GM23338 (cell line): ENCODE results near the gene ADCY7. TPM values are rescaled to one million over a fixed set of nuclear protein-coding genes. Genes with fewer than 3 reads are reported as not detected.

Source experiments
- ATAC-seq: fragments of 200-7000 bp; cut with Tn5 transposase; 3 replicates; pipeline ENCODE4 v1.9.1; 2020
- DNase-seq: peaks from one replicate; pipeline ENCODE4 v3.0.0-alpha.2; 2015; ENCODE audit warnings: low spot score
- H2AFZ ChIP-seq: fragments of 200-600 bp; sonication (generic); 2 replicates; pipeline ENCODE4 v1.8.0; 2016; ENCODE audit warnings: antibody characterized with exemption, mild to moderate bottlenecking, moderate library complexity
- H3F3A ChIP-seq: fragments of 200-600 bp; sonication (generic); replicated peaks from 2 replicates; pipeline ENCODE4 v1.8.0; 2017; ENCODE audit warnings: antibody characterized with exemption, mixed run types, low read depth
- H3K27ac ChIP-seq: fragments of 200-600 bp; sonication (generic); 2 replicates; pipeline ENCODE4 v1.6.1; 2016; ENCODE audit warnings: low read depth
- H3K27me3 ChIP-seq: fragments of 200-600 bp; sonication (generic); 2 replicates; pipeline ENCODE4 v1.8.0; 2016; ENCODE audit warnings: mild to moderate bottlenecking, mixed run types, moderate library complexity; ENCODE audit not compliant: insufficient read depth
- H3K36me3 ChIP-seq: fragments of 200-600 bp; sonication (generic); 2 replicates; pipeline ENCODE4 v1.8.0; 2016; ENCODE audit warnings: mild to moderate bottlenecking; ENCODE audit not compliant: insufficient read depth
- H3K4me1 ChIP-seq: fragments of 200-600 bp; sonication (generic); 2 replicates; pipeline ENCODE4 v1.8.0; 2016; ENCODE audit warnings: mild to moderate bottlenecking, moderate library complexity; ENCODE audit not compliant: insufficient read depth
- H3K4me2 ChIP-seq: fragments of 200-600 bp; sonication (generic); 2 replicates; pipeline ENCODE4 v1.7.1; 2017; ENCODE audit warnings: mixed run types
- H3K4me3 ChIP-seq: fragments of 200-600 bp; sonication (generic); 2 replicates; pipeline ENCODE4 v1.6.1; 2016; ENCODE audit warnings: mixed run types
- H3K79me2 ChIP-seq: fragments of 200-600 bp; sonication (generic); replicated peaks from 2 replicates; pipeline ENCODE4 v1.8.0; 2017; ENCODE audit warnings: mild to moderate bottlenecking; ENCODE audit not compliant: insufficient read depth
- H3K9me2 ChIP-seq: fragments of 200-600 bp; sonication (generic); 2 replicates; pipeline ENCODE4 v1.8.0; 2017; ENCODE audit not compliant: insufficient read depth
- H4K20me1 ChIP-seq: fragments of 200-600 bp; sonication (generic); replicated peaks from 2 replicates; pipeline ENCODE4 v1.8.0; 2017; ENCODE audit warnings: mild to moderate bottlenecking; ENCODE audit not compliant: insufficient read depth
- H3K27ac Mint-ChIP-seq: 2 replicates; pipeline ENCODE4 v1.8.0; 2020; ENCODE audit warnings: inconsistent platforms, mild to moderate bottlenecking, moderate library complexity, mixed read lengths
- H3K27me3 Mint-ChIP-seq: 3 replicates; pipeline ENCODE4 v1.8.0; 2022; ENCODE audit warnings: low read depth, mild to moderate bottlenecking, moderate library complexity, mixed read lengths, inconsistent platforms; ENCODE audit not compliant: insufficient read depth, poor library complexity
- H3K36me3 Mint-ChIP-seq: 3 replicates; pipeline ENCODE4 v1.8.0; 2021; ENCODE audit warnings: low read depth, mild to moderate bottlenecking, inconsistent platforms, moderate library complexity, mixed read lengths
- H3K4me1 Mint-ChIP-seq: 3 replicates; pipeline ENCODE4 v1.8.0; 2020; ENCODE audit warnings: mild to moderate bottlenecking, inconsistent platforms, mixed read lengths
- H3K4me3 Mint-ChIP-seq: 3 replicates; pipeline ENCODE4 v1.8.0; 2021; ENCODE audit warnings: moderate library complexity, mild to moderate bottlenecking, inconsistent platforms, mixed read lengths
- H3K9me3 Mint-ChIP-seq: 3 replicates; pipeline ENCODE4 v1.8.0; 2020; ENCODE audit warnings: moderate library complexity, mild to moderate bottlenecking, inconsistent platforms, mixed read lengths
- CREB1 ChIP-seq: fragments of 250-450 bp; sonication (Bioruptor Pico); IDR thresholded peaks from 2 replicates; pipeline ENCODE4 v1.5.0; 2020; ENCODE audit warnings: low read depth, mild to moderate bottlenecking, moderate library complexity
- EZH2 ChIP-seq: fragments of 200-600 bp; sonication (generic); IDR thresholded peaks from one replicate; pipeline ENCODE4 v1.8.0; 2017; ENCODE audit warnings: antibody characterized with exemption, mild to moderate bottlenecking, low read depth; ENCODE audit not compliant: unreplicated experiment
- EZH2phosphoT487 ChIP-seq: fragments of 200-600 bp; sonication (generic); IDR thresholded peaks from one replicate; pipeline ENCODE4 v1.8.1; 2018; ENCODE audit warnings: antibody characterized with exemption; ENCODE audit not compliant: unreplicated experiment
- JUNB ChIP-seq: IDR thresholded peaks from one replicate; pipeline ENCODE4 v1.6.1; 2016; ENCODE audit warnings: antibody characterized with exemption; ENCODE audit not compliant: unreplicated experiment
- NANOG ChIP-seq: IDR thresholded peaks from 2 replicates; pipeline ENCODE4 v1.6.1; 2016; ENCODE audit warnings: antibody characterized with exemption, borderline replicate concordance
- POLR2AphosphoS5 ChIP-seq: IDR thresholded peaks from 2 replicates; pipeline ENCODE4 v1.6.1; 2016; ENCODE audit warnings: antibody characterized with exemption, low read depth
- STAT1 ChIP-seq: IDR thresholded peaks from one replicate; pipeline ENCODE4 v1.6.1; 2016; ENCODE audit warnings: antibody characterized with exemption; ENCODE audit not compliant: unreplicated experiment
- ZNF114 ChIP-seq: fragments of 250-450 bp; sonication (Bioruptor Pico); IDR thresholded peaks from 2 replicates; pipeline ENCODE4 v1.5.0; 2020; ENCODE audit warnings: mild to moderate bottlenecking, moderate library complexity
- ZNF331 ChIP-seq: fragments of 250-450 bp; sonication (Bioruptor Pico); IDR thresholded peaks from 2 replicates; pipeline ENCODE4 v1.5.0; 2020; ENCODE audit warnings: low read depth, mild to moderate bottlenecking, moderate library complexity
- polyA plus RNA-seq: library from polyadenylated mRNA; unstranded; fragments of >200 nt; fragmentation: Nextera tagmentation; extraction: Ambion mirVana; gene quantifications from 2 replicates; pipeline ENCODE4 v1.2.1, GENCODE V29; 2016
- total RNA-seq: library from RNA; depleted of rRNA; stranded (reverse); fragments of >200 nt; shearing (Covaris generic); gene quantifications from 2 replicates; pipeline ENCODE4 v1.2.3, GENCODE V29; 2014
- TF ChIP-seq, protein P1 (sequence below), 2 experiments: fragments of 200-600 bp in 1 of 2; sonication (generic) in 1 of 2; conservative IDR thresholded peaks; 2 replicates each; pipeline versions ENCODE4 v1.5.1 to v1.6.1; 2016 to 2017; ENCODE audit warnings: antibody characterized with exemption in 2 of 2, low read depth in 2 of 2, mild to moderate bottlenecking in 2 of 2, moderate library complexity in 1 of 2
- TF ChIP-seq, protein P2 (sequence below): IDR thresholded peaks from 2 replicates; pipeline ENCODE4 v1.6.1; 2016; ENCODE audit warnings: antibody characterized with exemption
- TF ChIP-seq, protein P3 (sequence below): IDR thresholded peaks from one replicate; pipeline ENCODE4 v1.6.1; 2018; ENCODE audit warnings: antibody characterized with exemption; ENCODE audit not compliant: unreplicated experiment
- TF ChIP-seq, protein P4 (sequence below): fragments of 250-450 bp; sonication (Bioruptor Pico); IDR thresholded peaks from 2 replicates; pipeline ENCODE4 v1.5.0; 2020; ENCODE audit warnings: mild to moderate bottlenecking, moderate library complexity

The ADCY7 gene
- total and polyA plus RNA-seq, 2 experiments from 2014 or later = 2.4 to 10.5 TPM

DNA sequence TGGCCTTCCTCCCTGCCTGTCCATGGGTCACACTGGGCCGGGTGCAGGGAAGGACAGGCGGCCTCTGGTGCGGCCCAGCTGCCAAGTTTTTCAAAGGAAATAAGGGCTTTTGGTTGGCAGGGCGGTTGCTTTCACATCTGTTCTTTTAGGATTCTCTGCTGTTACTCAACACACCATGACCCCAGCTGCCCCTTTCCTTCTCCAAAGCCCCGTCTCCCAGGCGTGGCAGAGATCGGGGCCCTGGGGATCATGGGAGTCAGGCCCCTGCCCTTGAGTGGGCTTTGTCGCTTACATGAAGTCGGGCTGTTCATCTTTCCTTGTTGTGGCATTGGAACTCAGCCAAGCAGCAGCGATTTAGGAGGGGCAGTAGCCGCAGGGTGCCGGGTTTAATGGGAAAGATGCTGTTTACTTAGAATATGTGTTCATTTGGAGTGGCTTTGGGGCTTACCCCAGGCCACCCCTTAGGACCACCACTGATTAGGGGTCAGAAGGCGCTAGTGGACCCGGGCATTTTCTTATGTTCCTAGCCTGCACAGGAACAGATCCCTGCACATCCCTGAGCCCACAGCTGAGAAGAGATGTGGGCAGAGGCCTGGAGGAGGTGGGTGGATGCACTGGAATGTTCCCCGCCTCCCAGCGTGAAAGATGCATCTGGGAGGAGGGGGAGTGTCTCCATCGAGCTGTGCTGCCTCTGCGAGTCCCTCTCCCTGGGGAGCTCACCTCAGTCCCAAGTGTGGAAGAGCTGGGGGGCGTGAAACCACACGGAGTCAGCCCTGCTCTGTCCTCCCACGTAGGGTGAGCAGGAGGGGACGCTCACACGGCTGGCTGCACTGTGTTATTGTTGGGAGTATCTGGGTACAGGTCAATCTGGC is 6.8 kb upstream of the ADCY7 start:
- Histone ChIP-seq H3K27me3 (no peaks in the 10 kb centered on the region), H3F3A (no peaks in the 10 kb centered on the region), H3K27ac (no peak overlapping the region), H4K20me1 (no peaks in the 10 kb centered on the region), H2AFZ (no peak overlapping the region), H3K9me2 (no peaks in the 10 kb centered on the region), H3K4me1 (no peaks in the 10 kb centered on the region), H3K4me3 (no peak overlapping the region), H3K4me2 (no peak overlapping the region), H3K79me2 (no peaks in the 10 kb centered on the region), H3K36me3 (no peaks in the 10 kb centered on the region)
- peaks cover 8% of the 10 kb centered on the region for H3K27me3 Mint-ChIP-seq
- H3K27ac Mint-ChIP-seq = no peak overlapping the region
- DNase-seq (no peak), ATAC-seq (peak; percentile 71)
- H3K4me1 Mint-ChIP-seq = peaks cover 8% of the 10 kb centered on the region; the same call in 2 of the 3 replicates
- H3K4me3 Mint-ChIP-seq = no peak overlapping the region
- TF ChIP-seq CREB1 (CRISPR knock-in tag) (no peak), JUNB (no peak), NANOG (no peak), ZNF331 (no peak), POLR2AphosphoS5 (no peak), EZH2phosphoT487 (no peak), STAT1 (no peak), ZNF114 (CRISPR knock-in tag) (no peak), EZH2 (no peak)
- TF ChIP-seq, protein P1, sequence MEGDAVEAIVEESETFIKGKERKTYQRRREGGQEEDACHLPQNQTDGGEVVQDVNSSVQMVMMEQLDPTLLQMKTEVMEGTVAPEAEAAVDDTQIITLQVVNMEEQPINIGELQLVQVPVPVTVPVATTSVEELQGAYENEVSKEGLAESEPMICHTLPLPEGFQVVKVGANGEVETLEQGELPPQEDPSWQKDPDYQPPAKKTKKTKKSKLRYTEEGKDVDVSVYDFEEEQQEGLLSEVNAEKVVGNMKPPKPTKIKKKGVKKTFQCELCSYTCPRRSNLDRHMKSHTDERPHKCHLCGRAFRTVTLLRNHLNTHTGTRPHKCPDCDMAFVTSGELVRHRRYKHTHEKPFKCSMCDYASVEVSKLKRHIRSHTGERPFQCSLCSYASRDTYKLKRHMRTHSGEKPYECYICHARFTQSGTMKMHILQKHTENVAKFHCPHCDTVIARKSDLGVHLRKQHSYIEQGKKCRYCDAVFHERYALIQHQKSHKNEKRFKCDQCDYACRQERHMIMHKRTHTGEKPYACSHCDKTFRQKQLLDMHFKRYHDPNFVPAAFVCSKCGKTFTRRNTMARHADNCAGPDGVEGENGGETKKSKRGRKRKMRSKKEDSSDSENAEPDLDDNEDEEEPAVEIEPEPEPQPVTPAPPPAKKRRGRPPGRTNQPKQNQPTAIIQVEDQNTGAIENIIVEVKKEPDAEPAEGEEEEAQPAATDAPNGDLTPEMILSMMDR (conservative IDR thresholded peaks at IDR 0.05; ENCODE audit: low read depth in 2 of 2) = no peak
- TF ChIP-seq, protein P2, sequence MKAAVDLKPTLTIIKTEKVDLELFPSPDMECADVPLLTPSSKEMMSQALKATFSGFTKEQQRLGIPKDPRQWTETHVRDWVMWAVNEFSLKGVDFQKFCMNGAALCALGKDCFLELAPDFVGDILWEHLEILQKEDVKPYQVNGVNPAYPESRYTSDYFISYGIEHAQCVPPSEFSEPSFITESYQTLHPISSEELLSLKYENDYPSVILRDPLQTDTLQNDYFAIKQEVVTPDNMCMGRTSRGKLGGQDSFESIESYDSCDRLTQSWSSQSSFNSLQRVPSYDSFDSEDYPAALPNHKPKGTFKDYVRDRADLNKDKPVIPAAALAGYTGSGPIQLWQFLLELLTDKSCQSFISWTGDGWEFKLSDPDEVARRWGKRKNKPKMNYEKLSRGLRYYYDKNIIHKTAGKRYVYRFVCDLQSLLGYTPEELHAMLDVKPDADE = no peak
- TF ChIP-seq, protein P3, sequence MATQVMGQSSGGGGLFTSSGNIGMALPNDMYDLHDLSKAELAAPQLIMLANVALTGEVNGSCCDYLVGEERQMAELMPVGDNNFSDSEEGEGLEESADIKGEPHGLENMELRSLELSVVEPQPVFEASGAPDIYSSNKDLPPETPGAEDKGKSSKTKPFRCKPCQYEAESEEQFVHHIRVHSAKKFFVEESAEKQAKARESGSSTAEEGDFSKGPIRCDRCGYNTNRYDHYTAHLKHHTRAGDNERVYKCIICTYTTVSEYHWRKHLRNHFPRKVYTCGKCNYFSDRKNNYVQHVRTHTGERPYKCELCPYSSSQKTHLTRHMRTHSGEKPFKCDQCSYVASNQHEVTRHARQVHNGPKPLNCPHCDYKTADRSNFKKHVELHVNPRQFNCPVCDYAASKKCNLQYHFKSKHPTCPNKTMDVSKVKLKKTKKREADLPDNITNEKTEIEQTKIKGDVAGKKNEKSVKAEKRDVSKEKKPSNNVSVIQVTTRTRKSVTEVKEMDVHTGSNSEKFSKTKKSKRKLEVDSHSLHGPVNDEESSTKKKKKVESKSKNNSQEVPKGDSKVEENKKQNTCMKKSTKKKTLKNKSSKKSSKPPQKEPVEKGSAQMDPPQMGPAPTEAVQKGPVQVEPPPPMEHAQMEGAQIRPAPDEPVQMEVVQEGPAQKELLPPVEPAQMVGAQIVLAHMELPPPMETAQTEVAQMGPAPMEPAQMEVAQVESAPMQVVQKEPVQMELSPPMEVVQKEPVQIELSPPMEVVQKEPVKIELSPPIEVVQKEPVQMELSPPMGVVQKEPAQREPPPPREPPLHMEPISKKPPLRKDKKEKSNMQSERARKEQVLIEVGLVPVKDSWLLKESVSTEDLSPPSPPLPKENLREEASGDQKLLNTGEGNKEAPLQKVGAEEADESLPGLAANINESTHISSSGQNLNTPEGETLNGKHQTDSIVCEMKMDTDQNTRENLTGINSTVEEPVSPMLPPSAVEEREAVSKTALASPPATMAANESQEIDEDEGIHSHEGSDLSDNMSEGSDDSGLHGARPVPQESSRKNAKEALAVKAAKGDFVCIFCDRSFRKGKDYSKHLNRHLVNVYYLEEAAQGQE = no peak
- TF ChIP-seq, protein P4, sequence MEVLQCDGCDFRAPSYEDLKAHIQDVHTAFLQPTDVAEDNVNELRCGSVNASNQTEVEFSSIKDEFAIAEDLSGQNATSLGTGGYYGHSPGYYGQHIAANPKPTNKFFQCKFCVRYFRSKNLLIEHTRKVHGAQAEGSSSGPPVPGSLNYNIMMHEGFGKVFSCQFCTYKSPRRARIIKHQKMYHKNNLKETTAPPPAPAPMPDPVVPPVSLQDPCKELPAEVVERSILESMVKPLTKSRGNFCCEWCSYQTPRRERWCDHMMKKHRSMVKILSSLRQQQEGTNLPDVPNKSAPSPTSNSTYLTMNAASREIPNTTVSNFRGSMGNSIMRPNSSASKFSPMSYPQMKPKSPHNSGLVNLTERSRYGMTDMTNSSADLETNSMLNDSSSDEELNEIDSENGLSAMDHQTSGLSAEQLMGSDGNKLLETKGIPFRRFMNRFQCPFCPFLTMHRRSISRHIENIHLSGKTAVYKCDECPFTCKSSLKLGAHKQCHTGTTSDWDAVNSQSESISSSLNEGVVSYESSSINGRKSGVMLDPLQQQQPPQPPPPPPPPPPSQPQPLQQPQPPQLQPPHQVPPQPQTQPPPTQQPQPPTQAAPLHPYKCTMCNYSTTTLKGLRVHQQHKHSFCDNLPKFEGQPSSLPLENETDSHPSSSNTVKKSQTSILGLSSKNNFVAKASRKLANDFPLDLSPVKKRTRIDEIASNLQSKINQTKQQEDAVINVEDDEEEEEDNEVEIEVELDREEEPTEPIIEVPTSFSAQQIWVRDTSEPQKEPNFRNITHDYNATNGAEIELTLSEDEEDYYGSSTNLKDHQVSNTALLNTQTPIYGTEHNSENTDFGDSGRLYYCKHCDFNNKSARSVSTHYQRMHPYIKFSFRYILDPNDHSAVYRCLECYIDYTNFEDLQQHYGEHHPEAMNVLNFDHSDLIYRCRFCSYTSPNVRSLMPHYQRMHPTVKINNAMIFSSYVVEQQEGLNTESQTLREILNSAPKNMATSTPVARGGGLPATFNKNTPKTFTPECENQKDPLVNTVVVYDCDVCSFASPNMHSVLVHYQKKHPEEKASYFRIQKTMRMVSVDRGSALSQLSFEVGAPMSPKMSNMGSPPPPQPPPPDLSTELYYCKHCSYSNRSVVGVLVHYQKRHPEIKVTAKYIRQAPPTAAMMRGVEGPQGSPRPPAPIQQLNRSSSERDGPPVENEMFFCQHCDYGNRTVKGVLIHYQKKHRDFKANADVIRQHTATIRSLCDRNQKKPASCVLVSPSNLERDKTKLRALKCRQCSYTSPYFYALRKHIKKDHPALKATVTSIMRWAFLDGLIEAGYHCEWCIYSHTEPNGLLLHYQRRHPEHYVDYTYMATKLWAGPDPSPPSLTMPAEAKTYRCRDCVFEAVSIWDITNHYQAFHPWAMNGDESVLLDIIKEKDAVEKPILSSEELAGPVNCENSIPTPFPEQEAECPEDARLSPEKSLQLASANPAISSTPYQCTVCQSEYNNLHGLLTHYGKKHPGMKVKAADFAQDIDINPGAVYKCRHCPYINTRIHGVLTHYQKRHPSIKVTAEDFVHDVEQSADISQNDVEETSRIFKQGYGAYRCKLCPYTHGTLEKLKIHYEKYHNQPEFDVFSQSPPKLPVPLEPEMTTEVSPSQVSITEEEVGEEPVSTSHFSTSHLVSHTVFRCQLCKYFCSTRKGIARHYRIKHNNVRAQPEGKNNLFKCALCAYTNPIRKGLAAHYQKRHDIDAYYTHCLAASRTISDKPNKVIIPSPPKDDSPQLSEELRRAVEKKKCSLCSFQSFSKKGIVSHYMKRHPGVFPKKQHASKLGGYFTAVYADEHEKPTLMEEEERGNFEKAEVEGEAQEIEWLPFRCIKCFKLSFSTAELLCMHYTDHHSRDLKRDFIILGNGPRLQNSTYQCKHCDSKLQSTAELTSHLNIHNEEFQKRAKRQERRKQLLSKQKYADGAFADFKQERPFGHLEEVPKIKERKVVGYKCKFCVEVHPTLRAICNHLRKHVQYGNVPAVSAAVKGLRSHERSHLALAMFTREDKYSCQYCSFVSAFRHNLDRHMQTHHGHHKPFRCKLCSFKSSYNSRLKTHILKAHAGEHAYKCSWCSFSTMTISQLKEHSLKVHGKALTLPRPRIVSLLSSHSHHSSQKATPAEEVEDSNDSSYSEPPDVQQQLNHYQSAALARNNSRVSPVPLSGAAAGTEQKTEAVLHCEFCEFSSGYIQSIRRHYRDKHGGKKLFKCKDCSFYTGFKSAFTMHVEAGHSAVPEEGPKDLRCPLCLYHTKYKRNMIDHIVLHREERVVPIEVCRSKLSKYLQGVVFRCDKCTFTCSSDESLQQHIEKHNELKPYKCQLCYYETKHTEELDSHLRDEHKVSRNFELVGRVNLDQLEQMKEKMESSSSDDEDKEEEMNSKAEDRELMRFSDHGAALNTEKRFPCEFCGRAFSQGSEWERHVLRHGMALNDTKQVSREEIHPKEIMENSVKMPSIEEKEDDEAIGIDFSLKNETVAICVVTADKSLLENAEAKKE = no peak
- H3K36me3 Mint-ChIP-seq = no peaks in the 10 kb centered on the region
- H3K9me3 Mint-ChIP-seq = no peaks in the 10 kb centered on the region
